ENCODE measurements around the gene FRMD4A.

DNA sequence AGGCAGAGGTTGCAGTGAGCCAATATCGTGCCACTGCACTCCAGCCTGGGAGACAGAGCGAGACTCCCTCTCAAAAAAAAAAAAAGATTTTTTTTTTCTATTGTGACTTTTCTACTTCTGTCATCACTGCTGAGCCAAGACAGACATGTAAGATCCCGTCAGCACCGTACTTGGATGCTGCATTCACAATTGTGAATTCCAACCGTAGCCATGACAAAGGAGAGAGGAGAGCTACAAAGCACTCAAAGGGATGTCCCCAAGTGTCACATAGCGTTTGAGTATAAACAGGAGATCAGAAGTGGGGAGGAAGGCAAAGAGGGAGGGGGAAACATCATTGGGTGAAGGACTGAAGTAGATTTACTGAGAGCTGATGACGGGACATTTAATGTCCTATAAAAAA is 599.8 kb downstream of the FRMD4A start:
- TF ChIP-seq, protein P1, sequence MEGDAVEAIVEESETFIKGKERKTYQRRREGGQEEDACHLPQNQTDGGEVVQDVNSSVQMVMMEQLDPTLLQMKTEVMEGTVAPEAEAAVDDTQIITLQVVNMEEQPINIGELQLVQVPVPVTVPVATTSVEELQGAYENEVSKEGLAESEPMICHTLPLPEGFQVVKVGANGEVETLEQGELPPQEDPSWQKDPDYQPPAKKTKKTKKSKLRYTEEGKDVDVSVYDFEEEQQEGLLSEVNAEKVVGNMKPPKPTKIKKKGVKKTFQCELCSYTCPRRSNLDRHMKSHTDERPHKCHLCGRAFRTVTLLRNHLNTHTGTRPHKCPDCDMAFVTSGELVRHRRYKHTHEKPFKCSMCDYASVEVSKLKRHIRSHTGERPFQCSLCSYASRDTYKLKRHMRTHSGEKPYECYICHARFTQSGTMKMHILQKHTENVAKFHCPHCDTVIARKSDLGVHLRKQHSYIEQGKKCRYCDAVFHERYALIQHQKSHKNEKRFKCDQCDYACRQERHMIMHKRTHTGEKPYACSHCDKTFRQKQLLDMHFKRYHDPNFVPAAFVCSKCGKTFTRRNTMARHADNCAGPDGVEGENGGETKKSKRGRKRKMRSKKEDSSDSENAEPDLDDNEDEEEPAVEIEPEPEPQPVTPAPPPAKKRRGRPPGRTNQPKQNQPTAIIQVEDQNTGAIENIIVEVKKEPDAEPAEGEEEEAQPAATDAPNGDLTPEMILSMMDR (conservative IDR thresholded peaks at IDR 0.05 in 1 of 2, IDR thresholded peaks at IDR 0.05 in 1 of 2; ENCODE audit: extremely low read depth in 1 of 2, insufficient read depth in 1 of 2, low read depth in 1 of 2, low read length in 2 of 2), result no peak
- no peak for TF ChIP-seq EZH2 (IDR thresholded peaks at IDR 0.05; ENCODE audit: borderline replicate concordance, low read length)
